ENCODE data around the gene UGCG.
"Not testable (repeated sequence)": the region's sequence is repeated elsewhere in the genome, so short reads cannot be mapped to it uniquely, and the experiment has no call there.

The UGCG gene

DNA sequence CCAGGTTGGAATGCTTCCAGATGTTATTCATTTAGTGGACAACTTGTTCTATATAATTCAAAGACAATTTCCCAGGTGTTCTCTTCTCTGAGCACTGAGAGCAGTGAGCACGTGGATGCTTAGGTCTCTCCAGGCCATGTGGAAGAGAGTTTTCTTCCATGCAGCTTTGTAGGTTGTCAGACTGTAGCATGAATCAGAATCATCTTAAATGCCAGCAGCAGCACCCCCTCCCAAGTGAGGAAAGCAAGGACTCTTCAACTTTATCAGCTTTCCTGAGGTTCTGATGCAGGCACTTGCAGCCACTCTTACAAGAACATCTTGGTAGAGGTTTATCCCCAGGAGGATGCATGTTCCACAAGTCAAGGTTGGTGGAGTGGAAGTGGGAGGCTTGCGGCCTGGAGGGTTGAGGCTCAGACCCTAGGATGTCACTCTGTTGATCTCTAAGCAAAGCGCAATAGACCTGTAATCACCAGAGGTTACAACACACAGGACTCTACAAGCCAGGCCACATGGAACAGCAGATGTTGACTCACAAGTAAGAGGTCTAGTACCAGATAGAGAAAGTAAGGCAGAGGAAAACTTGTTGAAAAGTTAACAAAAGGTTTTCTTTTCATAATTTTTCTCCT lies 47.7 kb downstream of the UGCG start:
- TF ChIP-seq, protein P1, sequence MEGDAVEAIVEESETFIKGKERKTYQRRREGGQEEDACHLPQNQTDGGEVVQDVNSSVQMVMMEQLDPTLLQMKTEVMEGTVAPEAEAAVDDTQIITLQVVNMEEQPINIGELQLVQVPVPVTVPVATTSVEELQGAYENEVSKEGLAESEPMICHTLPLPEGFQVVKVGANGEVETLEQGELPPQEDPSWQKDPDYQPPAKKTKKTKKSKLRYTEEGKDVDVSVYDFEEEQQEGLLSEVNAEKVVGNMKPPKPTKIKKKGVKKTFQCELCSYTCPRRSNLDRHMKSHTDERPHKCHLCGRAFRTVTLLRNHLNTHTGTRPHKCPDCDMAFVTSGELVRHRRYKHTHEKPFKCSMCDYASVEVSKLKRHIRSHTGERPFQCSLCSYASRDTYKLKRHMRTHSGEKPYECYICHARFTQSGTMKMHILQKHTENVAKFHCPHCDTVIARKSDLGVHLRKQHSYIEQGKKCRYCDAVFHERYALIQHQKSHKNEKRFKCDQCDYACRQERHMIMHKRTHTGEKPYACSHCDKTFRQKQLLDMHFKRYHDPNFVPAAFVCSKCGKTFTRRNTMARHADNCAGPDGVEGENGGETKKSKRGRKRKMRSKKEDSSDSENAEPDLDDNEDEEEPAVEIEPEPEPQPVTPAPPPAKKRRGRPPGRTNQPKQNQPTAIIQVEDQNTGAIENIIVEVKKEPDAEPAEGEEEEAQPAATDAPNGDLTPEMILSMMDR (IDR thresholded peaks at IDR 0.05), result no peak
- no peak for TF ChIP-seq ZFX (IDR thresholded peaks at IDR 0.05; ENCODE audit: borderline replicate concordance)
- H3K27ac ChIP-seq, result no peak overlapping the region

- no peak for TF ChIP-seq ZFX (IDR thresholded peaks at IDR 0.05; ENCODE audit: borderline replicate concordance)
- TF ChIP-seq, protein P1 (IDR thresholded peaks at IDR 0.05), result no peak
- no peak overlapping the region for H3K27ac ChIP-seq
These were observed 48.6 kb downstream of the UGCG start for GRCh38 chr9:111945216-111945615.

GRCh38 chr9:111948109-111948508 lies 51.5 kb downstream of the UGCG start:
- H3K27ac ChIP-seq, result not testable (repeated sequence)

GRCh38 chr9:111948951-111949350 lies 52.3 kb downstream of the UGCG start:
- H3K27ac ChIP-seq, result no peak overlapping the region
- TF ChIP-seq ZFX (IDR thresholded peaks at IDR 0.05; ENCODE audit: borderline replicate concordance), result no peak
- TF ChIP-seq, protein P1 (IDR thresholded peaks at IDR 0.05), result no peak

DNA sequence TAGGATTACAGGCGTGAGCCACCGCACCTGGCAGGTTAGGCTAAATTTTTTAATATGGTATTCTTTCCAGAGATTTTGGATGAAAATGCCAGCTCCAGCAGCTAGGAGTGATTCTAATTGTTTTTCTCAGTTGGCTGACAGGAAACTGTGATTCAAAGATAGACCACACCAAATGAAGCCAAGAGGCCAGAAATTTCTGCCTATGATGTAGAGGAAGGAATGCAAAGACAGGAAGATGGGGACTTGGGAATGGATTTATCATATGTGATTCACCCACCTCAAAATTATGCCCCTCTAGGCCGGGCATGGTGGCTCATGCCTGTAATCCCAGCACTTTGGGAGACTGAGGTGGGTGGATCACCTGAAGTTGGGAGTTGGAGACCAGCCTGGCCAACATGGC lies 53.3 kb downstream of the UGCG start:
- TF ChIP-seq, protein P1 (IDR thresholded peaks at IDR 0.05), result no peak
- TF ChIP-seq ZFX (IDR thresholded peaks at IDR 0.05; ENCODE audit: borderline replicate concordance), result no peak
- H3K27ac ChIP-seq, result no peak overlapping the region

DNA sequence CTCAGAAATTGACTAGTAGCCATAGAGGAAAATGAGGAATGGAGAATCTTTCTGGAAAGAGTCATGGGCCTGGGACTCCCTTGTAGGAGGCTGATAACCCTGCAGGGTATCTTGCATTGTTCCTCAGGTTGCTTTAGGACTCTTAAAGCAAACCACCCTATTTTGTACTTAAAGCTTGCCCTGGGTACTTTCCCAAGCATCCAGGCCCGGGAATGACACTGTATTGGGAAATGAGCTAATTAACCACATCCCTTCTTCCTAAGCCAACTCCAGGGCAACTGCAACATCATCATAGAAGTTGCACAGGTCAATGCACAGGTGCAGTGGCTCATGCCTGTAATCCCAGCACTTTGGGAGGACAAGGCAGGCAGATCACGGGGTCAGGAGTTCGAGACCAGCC lies 55.9 kb downstream of the UGCG start:
- no peak overlapping the region for H3K27ac ChIP-seq
- TF ChIP-seq, protein P1 (IDR thresholded peaks at IDR 0.05), result no peak
- TF ChIP-seq ZFX (IDR thresholded peaks at IDR 0.05; ENCODE audit: borderline replicate concordance), result no peak

GRCh38 chr9:111953444-111953843 lies 56.8 kb downstream of the UGCG start:
- TF ChIP-seq, protein P1 (IDR thresholded peaks at IDR 0.05), result no peak
- TF ChIP-seq ZFX (IDR thresholded peaks at IDR 0.05; ENCODE audit: borderline replicate concordance), result no peak
- no peak overlapping the region for H3K27ac ChIP-seq

DNA sequence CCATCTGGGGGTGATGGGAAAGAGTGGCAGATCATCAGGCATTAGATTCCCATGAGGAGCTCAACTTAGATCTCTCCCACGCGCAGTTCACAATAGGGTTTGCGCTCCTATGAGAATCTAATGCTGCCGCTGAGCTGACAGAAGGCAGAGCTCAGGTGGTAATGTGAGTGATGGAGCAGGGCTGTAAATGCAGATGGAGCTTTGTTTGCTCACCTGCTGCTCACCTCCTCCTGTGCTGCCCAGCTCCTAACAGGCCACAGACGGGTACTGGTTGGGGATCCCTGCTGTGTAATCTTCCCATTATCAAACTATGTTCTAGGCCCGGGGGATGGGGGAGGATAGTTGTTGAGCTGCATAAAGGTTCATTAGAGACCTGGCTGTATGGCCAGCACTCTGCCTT lies 58.4 kb downstream of the UGCG start:
- no peak overlapping the region for H3K27ac ChIP-seq
- TF ChIP-seq, protein P1 (IDR thresholded peaks at IDR 0.05), result no peak
- TF ChIP-seq ZFX (IDR thresholded peaks at IDR 0.05; ENCODE audit: borderline replicate concordance), result no peak
